ENCODE data around the gene TMEM94. TPM values are rescaled to one million over a fixed set of nuclear protein-coding genes. Genes with fewer than 3 reads are reported as not detected.

TMEM94 gene
- total RNA-seq, 1 experiment from 2014 or later: 61.4 TPM

GRCh38 chr17:75512926-75513640 is 56.6 kb downstream of the TMEM94 start:
- H3K36me3 Mint-ChIP-seq (ENCODE audit: insufficient read depth in 1 of 3, low read depth in 3 of 3): peaks cover 10 to 37% (median 28%) of the 10 kb centered on the region in 3 experiments; a peak in 6 of 7 replicates
- Histone ChIP-seq H3K79me1 (ENCODE audit: insufficient read depth, low read depth, low read length, poor library complexity, severe bottlenecking) (no peaks in the 10 kb centered on the region), H2BK120ac (ENCODE audit: low read depth, low read length, poor library complexity, severe bottlenecking) (no peak overlapping the region), H2BK5ac (ENCODE audit: insufficient read length, low read length) (no peak overlapping the region), H4K20me1 (ENCODE audit: control insufficient read depth, insufficient read depth, insufficient read length) (no peaks in the 10 kb centered on the region), H2BK15ac (ENCODE audit: low read depth, low read length) (no peak overlapping the region), H3K56ac (ENCODE audit: insufficient read length, low read depth, low read length) (no peak overlapping the region), H4K8ac (replicated peaks; ENCODE audit: insufficient read length, low read depth, low read length) (no peak overlapping the region), H2AFZ (ENCODE audit: low read length) (no peak overlapping the region), H3K18ac (ENCODE audit: insufficient read length, low read depth, low read length) (no peak overlapping the region), H2BK20ac (ENCODE audit: low read depth, low read length, poor library complexity, severe bottlenecking) (no peak overlapping the region), H2BK12ac (ENCODE audit: insufficient read length, low read depth, low read length) (no peak overlapping the region), H3K79me2 (ENCODE audit: insufficient read depth, low read length) (no peaks in the 10 kb centered on the region; the same call in 1 of the 2 replicates), H3K4me2 (ENCODE audit: insufficient read depth, insufficient read length, low read length) (no peak overlapping the region), H3K4ac (ENCODE audit: low read depth, low read length) (no peak overlapping the region), H3T11ph (ENCODE audit: low read length) (no peak overlapping the region), H3K14ac (ENCODE audit: insufficient read depth, low read length) (no peak overlapping the region), H3K23ac (ENCODE audit: insufficient read length, low read depth, low read length) (no peak overlapping the region), H2AK5ac (ENCODE audit: insufficient read length, low read length) (no peak overlapping the region), H3K23me2 (ENCODE audit: insufficient read length, low read depth, low read length, poor library complexity, severe bottlenecking) (peaks cover 8% of the 10 kb centered on the region), H3K27ac (ENCODE audit: insufficient read length, low read depth, low read length) (no peak overlapping the region), H3K27me3 (ENCODE audit: insufficient read depth, low read length) (no peaks in the 10 kb centered on the region), H4K91ac (ENCODE audit: insufficient read length, low read depth, low read length) (no peak overlapping the region), H3K4me1 (ENCODE audit: insufficient read depth, low read length) (no peaks in the 10 kb centered on the region; the same call in 1 of the 2 replicates), H3K9me3 (ENCODE audit: control insufficient read depth, low read depth, low read length) (no peaks in the 10 kb centered on the region), H3K9ac (ENCODE audit: extremely low read depth, insufficient read length, low read length) (no peak overlapping the region), H4K5ac (ENCODE audit: insufficient read length, low read depth, low read length) (no peak overlapping the region)
- H3K9me3 Mint-ChIP-seq: no peaks in the 10 kb centered on the region
- no CpG with 5 or more reads among the region's 10 CpGs for WGBS (ENCODE audit: extremely low coverage, insufficient read length, low lambda C conversion rate)
- TF ChIP-seq CTCF (conservative IDR thresholded peaks at IDR 0.05): no peak
- H3K27me3 Mint-ChIP-seq (ENCODE audit: low read depth): no peaks in the 10 kb centered on the region; the same call in 1 of the 2 replicates
- no peak for DNase-seq
- no peak overlapping the region for H3K27ac Mint-ChIP-seq
- H3K4me3 Mint-ChIP-seq: peak overlapping the region; percentile 73 to 86
- H3K4me1 Mint-ChIP-seq: peaks cover 15 to 22% of the 10 kb centered on the region in 2 experiments
